SIG-M5 (cell line): ENCODE measurements around the gene DPP3.
A peak's percentile ranks its signal among the peaks of the same experiment; 100 is the strongest.
"Not testable (repeated sequence)": the region's sequence is repeated elsewhere in the genome, so short reads cannot be mapped to it uniquely, and the experiment has no call there.

Source experiments
- DNase-seq: peaks from one replicate; lab custom pipeline; 2025; lab: John Stamatoyannopoulos, UW

Gene DPP3

DNA sequence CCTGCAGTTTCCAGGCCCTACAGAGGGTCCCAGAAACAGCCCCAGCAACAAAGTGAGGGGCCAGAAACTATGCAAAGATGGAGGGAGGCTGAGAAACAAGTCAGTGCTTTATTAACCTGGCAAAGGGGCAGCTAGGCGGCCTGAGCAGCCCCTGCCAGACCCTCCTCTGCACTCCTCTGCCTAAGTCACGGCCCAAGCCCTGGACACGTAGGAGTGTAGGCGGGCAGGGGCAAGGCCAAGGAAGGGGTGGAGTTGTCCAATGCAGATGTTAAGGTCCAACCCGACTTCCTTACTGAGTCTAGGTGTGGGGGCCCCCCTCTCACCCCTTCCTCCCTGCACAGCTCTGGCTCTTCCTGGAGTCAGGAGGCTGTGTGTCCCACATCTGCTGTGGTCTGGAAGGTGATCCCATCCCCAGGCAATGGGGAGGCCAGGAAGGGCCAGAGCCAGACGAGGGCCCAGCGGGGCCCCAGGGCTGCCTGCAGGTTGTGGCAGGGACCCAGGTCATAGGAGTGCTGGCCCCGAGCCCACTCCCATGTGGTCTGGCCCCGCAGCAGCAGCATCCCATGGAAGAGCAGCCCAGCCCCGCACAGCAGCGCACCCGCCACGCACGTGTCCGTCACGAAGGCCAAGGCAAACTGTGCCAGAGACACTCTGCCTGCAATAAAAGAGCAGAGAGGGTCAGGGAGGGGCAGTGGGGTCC is 59.1 kb downstream of the DPP3 start:
- DNase-seq, result no peak

DNA sequence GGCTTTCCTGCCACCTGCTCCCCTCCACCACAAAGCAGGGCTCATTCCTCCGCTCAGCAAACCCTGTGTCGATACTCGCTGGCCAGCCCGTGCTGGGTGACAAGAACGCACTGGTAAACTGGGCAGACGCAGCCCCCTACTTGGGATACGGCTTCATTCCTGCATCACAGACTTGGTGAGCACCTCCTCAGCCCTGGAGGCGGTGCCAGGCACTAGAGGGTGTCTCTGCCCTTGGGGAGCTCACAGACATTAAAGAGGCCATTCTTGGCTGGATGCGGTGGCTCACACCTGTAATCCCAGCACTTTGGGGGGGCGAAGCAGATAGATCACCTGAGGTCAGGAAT is 59.6 kb downstream of the DPP3 start:
- no peak for DNase-seq

DNA sequence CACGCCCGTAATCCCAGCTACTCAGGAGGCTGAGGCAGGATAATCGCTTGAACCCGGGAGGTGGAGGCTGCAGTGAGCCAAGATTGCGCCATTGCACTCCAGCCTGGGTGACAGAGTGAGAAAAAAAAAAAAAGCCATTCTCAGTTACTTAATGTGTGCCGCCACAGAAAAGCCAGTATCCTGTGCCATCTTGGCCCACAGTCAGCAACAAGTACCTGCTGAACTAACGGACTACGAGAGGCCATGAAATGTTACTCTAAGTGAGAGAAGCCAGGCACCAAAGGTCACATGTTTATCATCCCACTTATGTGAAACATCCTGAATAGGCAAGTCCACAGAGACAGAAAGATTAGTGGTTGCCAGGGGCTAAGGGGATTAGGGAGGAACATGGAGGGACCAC is 60.4 kb downstream of the DPP3 start:
- DNase-seq, result not testable (repeated sequence)

DNA sequence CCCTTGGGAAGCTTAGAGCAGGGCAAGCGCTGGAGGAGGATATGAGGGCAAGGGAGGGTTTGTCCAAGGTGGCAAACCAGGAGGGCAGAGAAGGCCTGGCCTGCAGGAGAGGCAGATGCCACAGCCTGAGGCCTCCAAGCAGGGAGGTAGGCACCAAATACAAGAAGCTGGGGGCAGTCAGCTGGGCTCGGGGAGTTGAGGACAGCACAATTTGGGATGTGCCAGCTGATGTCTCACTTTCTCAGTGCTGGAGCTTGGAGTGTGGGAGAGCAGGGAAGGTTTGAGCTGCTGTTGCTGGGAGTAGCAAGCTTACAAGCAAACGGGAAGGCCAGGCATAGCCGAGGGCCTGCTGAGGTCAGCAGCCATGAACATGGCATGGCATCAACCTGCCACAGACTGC is 61.7 kb downstream of the DPP3 start:
- DNase-seq, result no peak

DNA sequence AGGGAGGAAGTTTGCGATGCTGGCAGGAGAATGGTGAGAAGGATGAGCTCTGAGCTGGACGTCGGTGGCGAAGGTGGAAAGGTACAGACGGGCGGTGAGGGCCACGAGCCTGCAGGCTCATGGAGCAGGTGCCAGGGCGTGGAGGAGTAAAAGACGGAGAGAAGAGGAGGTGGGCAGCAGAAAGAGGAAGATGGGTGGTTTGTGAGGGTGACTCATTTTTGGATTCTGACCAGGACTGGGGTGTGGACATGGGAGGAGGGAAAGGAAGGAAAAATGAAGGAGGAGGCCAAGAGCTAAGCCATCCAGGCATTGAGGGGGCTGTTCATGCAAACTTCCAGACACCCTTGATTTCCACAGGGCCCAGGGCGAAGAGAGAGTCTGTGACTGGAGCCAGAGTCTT is 62.1 kb downstream of the DPP3 start:
- no peak for DNase-seq

DNA sequence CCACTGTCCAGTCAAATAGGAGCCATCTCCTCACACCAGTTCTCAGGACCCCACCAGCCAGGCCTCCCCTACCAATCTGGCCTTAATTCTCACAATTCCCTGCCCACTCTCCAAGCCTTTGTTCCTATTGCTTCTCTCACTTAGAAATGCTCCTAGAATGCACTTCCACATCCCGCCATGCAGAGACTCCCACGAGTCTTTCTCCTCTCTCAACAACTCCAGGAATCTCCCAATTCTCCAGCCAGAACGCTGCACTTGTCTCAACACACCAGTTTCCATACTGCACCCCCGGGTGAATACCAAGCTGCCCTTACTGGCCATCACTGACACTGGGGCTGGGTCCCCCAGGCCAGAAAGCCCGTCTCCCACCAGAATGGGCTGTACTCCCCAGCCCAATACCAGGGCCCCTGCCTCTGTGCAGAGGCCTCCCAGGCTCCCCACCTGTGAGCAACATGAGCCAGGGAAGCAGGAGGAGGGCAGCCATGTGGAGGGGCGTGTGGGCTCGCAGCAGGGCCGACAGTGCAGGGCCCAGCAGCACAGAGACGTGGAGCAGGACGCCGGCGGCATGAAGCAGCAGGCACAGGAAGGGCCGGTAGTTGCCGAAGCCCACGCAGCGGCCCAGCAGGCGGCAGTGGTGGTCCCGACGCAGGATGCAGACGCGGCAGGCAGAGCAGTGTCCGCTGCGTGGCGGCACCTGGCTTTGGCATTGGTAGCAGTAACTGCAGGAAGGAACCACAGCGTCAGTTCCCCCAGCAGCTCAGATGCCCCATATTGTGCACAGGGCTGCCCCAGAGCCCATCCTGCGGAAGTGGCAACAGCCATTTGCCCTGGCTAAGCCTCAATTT is 63.3 kb downstream of the DPP3 start:
- DNase-seq, result no peak

DNA sequence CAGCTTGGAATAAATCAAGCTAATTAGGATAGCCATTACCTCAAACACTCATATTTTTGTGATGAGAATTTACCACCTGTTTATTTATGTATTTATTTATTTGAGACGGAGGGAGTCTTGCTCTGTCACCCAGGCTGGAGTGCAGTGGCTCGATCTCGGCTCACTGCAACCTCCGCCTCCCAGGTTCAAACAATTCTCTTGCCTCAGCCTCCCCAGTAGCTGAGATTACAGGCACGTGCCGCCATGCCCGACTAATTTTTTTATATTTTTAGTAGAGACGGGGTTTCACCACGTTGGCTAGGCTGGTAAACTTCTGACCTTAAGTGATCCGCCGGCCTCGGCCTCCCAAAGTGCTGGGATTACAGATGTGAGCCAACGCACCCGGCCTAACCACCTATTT is 64.7 kb downstream of the DPP3 start:
- DNase-seq, result not testable (repeated sequence)

DNA sequence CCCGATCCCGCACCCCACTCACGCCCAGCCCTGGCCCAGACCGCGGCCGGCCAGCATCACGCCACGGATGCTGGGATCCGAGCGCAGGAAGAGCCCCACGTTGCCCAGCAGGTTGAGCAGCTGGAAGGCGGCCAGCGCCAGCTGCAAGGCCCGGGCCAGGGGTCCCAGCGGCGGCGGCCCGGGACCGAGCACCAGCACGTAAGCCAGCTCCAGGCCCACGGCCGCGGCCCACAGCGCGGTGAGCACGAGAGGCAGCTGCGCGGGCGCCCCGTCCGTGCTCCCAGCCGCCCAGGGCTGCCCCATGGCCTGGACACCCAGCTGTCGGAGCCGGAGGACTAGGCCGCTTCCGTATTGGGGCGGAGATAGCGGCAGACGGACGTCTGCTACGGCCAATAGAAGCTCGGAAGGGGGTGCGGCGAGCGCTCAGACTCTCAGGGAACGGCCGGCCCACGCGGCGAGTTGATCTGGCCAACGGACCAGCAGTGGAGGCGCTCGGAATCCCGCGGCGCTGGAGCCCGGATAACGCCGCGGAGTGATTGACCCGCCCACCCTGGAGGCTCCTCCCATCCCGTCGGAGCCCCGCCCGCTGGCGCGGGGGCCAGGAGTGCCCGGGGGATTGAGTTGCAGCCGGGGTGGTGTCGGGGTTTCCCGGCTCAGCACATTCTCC is 65.6 kb downstream of the DPP3 start, which contains the start of gene ZDHHC24:
TSS of gene ZDHHC24 (minus strand) at position 348 of the 667 bp plus-strand sequence. CDS start at position 303, 45 bp downstream.
- peak; percentile 45 for DNase-seq

DNA sequence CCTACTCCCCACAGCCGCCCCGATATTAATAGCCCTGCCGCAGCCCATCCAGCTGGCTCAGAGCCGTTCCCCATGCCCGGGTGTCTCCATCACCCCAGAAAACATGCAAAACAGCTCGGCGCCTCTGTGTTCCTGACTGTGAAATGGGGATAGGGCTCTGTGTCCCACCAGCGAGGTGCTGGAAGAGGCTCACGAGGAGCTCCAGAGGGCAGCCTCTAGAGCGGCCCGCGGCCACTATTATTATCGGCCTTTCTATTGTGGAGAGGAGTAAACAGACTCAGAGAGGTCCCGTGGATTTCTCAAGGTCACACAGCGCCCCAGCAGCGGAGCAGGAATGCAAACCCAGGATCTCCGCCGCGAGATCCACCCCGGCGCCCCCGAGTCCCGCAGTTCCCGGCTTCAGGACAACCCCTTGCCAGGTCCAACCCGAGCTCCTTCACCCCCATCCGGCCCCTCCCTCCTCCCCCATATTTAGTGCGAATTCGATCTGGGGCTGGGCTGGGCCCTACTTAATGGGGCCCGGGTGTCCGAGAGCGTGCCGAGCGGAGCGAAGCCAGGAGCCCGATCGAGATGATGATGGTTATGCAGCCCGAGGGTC is 66.2 kb downstream of the DPP3 start, which contains the start of gene ACTN3:
TSS of gene ACTN3 (plus strand) at position 536 of the 598 bp plus-strand sequence. CDS start at position 571, 35 bp downstream.
- no peak for DNase-seq

DNA sequence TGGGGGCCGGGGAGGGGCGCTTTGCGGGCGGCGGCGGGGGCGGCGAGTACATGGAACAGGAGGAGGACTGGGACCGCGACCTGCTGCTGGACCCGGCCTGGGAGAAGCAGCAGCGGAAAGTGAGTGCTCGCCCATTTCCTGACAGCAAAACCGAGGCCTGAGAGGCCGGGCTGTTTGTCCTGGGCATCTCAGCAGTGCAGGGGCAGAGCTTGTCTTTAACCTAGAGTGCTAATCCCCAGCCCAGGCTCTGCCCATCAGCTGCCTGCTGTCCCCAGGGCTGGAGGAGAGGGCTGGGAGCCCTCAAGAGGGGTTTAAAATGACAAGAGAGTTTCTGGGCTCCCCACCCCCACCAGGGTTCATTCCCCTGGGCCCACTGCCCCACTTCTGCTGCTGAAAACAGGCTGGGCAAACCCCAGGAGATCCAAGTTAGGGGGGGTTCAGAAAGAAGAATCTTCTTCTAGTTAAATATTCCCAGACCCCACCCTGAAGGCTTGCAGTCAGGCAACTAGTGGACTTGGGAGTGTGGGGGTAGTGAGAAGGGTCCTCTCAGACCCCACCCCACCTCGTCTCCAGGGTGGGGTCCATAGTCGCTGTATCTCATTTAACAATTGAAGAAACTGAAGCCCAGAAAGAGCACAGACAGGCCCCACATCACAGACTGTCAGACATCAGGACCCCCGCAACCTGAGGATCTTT is 66.9 kb downstream of the DPP3 start:
- no peak for DNase-seq

DNA sequence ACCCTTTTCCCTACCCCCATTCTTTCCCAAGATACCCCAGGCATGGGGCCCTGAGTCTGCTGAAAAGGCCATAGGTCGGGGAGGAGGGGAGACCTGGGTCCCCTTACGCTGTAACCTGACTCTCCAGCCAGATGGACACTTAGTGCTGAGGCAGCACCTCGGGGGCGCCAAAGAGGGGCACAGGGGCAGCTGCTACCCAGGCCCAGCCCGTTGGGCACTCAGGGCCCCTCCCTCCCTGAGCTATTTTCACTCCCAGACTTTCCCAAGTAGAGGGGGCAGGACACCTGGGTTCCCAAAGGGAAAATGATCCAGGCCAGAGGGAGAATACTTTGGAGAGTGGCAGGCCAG is 67.4 kb downstream of the DPP3 start:
- DNase-seq, result no peak

DNA sequence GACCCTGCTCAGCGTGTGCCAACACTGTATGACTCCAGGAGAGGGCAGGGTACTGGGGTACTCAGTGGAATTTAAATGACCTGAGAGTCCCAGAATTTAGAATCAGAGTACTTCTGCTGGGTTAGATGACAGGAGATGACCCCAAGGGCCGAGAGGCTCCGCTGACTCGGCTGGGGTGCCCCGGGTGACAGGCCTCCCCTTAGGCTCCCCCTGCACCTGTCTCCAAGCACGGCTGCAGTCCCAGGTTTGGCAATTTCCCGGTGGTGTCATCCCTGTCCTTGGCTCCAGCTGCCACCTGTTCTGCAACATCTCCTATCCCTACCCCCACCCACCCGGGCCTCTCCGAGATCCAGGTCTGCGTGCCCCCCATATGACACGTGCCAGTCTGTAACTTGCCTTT is 67.8 kb downstream of the DPP3 start:
- DNase-seq, result no peak

DNA sequence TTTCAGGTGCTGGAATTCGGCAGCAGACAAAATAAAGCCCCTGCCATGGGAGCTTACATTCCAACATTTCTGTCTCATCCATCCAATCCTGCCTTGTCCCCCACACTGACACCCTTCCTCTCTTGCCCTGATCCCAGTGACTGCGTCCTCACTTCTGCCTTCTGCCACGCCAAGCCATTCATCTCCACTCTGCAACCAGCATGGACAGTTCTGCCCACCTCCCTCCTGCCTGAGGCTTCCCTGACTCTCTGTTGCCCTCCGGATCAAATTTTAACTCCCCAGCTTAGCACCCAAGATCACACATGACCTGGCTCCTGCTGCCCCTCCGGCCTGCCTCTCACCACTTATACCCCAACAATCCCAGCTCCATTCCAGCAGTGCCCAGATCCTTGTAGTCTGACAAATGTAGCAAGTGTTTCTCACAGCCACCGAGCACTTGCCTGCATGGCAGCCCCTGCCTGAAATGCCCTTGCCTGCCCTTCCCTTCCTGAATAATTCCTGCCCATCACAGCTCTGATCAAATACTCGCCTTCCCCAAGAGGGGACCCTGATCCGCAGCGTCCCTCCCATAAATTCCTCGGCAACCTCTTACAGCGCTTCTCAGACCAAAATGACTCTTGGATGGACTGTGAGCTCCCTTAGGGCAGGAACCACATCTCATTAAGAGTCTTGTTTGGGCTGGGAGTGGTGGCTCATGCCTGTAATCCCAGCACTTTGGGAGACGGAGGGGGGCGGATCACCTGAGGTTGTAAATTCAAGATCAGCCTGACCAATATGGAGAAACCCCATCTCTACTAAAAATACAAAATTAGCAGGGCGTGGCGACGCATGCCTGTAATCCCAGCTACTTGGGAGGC is 68.8 kb downstream of the DPP3 start:
- DNase-seq, result no peak

DNA sequence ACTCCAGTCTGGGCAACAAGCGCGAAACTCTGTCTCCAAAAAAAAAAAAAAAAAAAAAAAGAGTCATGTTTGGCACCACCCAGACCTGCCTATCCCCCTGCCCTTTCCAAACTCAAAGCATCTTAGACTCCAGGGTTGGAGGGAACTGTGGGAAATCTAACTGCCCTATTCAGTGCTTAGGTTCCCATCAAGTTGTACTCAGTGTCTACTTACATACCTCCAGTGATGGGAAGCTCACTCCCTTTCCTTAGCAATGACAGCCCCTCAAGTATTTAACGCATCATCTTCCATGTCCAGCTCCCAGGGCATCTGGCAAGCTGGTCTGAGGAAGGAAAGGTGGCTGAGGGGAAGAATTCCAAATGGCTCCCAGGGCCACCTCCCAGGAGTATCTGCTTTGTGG is 69.5 kb downstream of the DPP3 start:
- DNase-seq, result no peak

DNA sequence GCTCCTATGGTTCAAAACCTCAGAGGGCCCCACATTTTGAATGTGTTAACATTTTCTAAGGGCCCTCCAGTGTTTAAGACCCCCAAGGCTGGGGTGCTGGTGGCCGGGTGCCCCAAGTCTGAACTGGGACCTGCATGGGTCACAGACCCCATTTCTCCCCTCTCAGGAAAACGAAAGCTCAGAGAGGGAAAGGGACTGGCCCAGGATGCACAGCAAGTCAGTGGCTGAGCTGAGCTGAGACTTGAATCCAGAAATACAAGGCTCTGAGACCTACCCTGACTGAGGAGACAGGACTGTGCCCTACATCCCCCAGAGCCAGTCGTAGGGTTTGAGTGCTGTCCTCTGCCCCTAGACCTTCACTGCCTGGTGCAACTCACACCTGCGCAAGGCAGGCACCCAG is 70.7 kb downstream of the DPP3 start:
- DNase-seq, result no peak

DNA sequence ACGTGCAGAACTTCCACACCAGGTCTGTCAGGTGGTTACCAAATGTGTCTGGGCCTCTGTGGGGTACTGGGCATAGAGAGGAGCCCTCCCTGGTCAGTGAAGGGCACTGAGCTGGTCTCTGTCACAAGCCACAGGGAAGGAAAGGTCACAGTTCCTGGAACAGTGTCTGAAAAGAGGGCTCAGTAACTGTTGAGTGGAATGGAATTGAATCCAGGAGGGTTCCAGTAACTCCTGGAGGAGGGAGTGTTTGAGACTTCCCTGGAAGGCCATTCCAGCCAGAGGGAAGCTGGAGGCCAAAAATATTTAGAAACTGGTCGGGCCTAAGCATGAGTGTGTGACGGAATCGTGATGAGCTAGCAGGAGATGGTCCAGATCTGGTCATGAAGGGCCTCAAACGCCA is 74.4 kb downstream of the DPP3 start:
- no peak for DNase-seq

DNA sequence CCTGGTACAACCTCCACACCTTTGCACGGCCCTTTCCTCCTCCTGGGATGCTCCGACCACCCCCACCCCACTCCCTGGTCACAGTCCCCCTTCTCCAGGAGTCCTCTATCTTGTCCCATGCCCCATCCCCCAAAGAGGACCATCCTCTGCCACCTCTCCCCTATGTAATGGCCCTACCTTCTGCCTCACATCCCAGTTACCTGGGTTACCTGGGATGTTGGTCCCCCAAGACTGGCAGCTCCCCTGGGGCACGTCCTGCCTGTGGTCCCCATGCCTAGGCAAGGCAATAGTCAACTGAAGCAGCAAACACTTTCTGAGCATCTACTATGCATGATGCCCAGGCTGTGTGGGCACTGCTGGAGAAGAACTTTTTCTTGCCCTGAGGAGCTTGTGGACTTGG is 75.2 kb downstream of the DPP3 start:
- no peak for DNase-seq

DNA sequence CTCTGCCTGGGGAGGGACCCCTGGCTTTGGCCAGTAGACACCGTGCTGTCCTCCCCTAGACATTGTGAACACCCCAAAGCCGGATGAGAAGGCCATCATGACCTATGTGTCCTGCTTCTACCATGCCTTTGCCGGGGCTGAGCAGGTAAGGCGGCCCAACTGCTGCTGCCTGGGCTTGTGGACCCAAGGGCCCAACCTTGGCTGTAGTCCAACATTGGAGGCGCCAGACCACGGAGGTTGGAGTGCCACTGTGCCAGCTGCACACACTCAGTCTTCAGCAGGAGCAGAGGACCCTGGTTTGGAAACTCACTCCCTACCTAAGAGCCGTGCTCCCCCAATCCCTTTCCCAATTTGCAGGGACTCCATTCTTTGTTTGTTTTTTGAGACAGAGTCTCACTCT is 75.9 kb downstream of the DPP3 start:
- no peak for DNase-seq

DNA sequence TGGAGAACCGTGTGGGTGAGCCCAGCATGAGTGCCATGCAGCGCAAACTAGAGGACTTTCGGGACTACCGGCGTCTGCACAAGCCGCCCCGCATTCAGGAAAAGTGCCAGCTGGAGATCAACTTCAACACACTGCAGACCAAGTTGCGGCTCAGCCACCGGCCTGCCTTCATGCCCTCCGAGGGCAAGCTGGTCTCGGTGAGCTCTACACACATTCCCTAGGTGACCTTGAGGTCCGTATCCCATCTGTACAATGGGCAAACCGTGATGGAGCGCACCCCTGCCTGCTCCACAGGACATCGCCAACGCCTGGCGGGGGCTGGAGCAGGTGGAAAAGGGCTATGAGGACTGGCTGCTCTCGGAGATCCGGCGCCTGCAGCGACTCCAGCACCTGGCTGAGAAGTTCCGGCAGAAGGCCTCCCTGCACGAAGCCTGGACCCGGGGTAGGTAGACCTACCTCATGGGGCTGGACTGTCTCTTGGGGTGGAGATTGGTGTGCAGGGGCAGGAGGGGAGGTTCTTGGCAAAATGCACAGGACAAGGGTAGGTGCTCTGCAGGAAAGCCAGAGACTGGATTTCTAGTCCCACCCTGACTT is 77.6 kb downstream of the DPP3 start:
- no peak for DNase-seq
